Measurements from ENCODE around the gene RTN4RL1. TPM values are rescaled to one million over a fixed set of nuclear protein-coding genes. Genes with fewer than 3 reads are reported as not detected.

Gene RTN4RL1
- total and polyA plus RNA-seq, 2 of the 4 experiments (the other 2 are of a cell fraction), result under 0.01 to 0.03 TPM

DNA sequence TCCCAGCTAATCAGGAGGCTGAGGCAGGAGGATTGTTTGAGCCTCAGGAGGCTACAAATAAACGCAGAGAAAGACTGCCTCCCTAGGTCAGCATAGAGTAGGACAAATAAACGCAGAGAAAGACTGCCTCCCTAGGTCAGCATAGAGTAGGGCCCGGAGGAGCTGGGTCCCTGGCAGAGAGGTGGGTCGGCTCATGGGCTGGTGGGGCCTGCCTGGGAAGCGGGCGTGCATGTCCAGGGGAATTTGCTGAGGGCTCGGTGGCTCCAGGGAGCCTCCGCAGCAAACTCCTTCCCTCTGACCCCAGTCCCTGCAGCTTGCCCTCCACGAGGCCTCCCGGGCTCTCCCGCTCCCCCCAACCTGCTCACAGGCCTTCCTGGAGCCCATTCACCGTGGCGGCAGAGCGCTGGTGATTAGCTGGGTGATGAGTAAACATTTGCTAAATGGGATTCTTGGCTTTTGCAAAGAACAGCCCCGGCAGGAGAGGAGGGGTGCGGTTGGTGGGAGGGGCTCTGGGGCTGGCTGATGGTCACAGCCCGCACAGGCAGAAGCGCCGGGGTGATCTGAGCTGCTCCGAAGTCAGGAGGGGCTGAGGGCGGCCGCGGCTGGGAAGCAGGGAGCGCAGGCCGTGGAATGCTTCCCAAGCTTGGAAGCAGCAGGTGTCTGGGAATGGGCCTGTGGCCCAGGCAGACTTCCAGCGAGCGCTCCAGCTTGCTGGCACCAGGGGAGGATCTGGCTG lies 93.1 kb downstream of the RTN4RL1 start:
- no peaks in the 10 kb centered on the region for H3K9me3 ChIP-seq (ENCODE audit: control insufficient read depth, insufficient read depth, low read length)
- H3K79me1 ChIP-seq (ENCODE audit: low read depth in 1 of 2, low read length in 2 of 2), result no peaks in the 10 kb centered on the region
- H2AFZ ChIP-seq (replicated peaks; ENCODE audit: low read length, poor library complexity), result peak overlapping the region; percentile 77
- no peak overlapping the region for H2BK120ac ChIP-seq (ENCODE audit: low read depth, low read length)
- no peak overlapping the region for H2AK5ac ChIP-seq (ENCODE audit: low read depth, low read length)
- POLR2A ChIA-PET (ENCODE audit: unreplicated experiment), result no interaction called here
- H3K9ac ChIP-seq (ENCODE audit: low read depth, low read length), result no peak overlapping the region
- H3K27me3 ChIP-seq (ENCODE audit: control insufficient read depth, insufficient read depth, low read length), result peaks cover 42% of the 10 kb centered on the region
- no peak overlapping the region; the same call in 1 of the 2 replicates for H3K4me2 ChIP-seq (ENCODE audit: low read depth, low read length)
- CTCF ChIA-PET, result no interaction called here
- H3K36me3 ChIP-seq (ENCODE audit: control insufficient read depth, insufficient read depth, low read length), result no peaks in the 10 kb centered on the region
- WGBS, 2 experiments (ENCODE audit: extremely low coverage in 2 of 2, insufficient read length in 1 of 2), result 10% methylated on average over 15 of the region's 27 CpGs; no CpG with 5 or more reads in 1 of the 2 experiments
- H2AK9ac ChIP-seq (replicated peaks; ENCODE audit: low read depth, low read length, poor library complexity), result no peak overlapping the region
- H3K4me1 ChIP-seq (ENCODE audit: control insufficient read depth, insufficient read depth, low read length), result no peaks in the 10 kb centered on the region; the same call in 1 of the 2 replicates
- DNase-seq (peak; percentile 7), ATAC-seq (ENCODE audit: low read depth) (peak; percentile 69)
- H3K4ac ChIP-seq (ENCODE audit: low read depth, low read length), result no peak overlapping the region
- H4K8ac ChIP-seq (ENCODE audit: low read depth in 2 of 2, low read length in 2 of 2), result no peak overlapping the region
- no peak overlapping the region for H3K4me3 ChIP-seq (ENCODE audit: insufficient read depth, low read depth, low read length)
- no peak overlapping the region for H3K14ac ChIP-seq (replicated peaks; ENCODE audit: low read depth, low read length)
- no peak overlapping the region for H2BK15ac ChIP-seq (ENCODE audit: low read depth, low read length)
- no peak overlapping the region for H2BK5ac ChIP-seq (ENCODE audit: low read depth, low read length, poor library complexity, severe bottlenecking)
- no peak overlapping the region for H4K5ac ChIP-seq (ENCODE audit: low read depth, low read length)
- intact Hi-C loops (cut with micrococcal nuclease), result no loop called here
- H3K9me1 ChIP-seq (ENCODE audit: insufficient read depth, low read length), result no peaks in the 10 kb centered on the region
- no peaks in the 10 kb centered on the region for H4K20me1 ChIP-seq (ENCODE audit: insufficient read depth, low read length)
- no peak overlapping the region for H2BK20ac ChIP-seq (ENCODE audit: low read depth, low read length)
- dilution Hi-C loops (cut with HindIII; ENCODE audit: low sequenced_read_pairs, unreplicated experiment), result no loop called here
- BruUV-seq (replicated peaks), result no TSS peak
- no peak overlapping the region for H4K91ac ChIP-seq (ENCODE audit: insufficient read depth, low read depth, low read length)
- no peak overlapping the region for H3K23ac ChIP-seq (ENCODE audit: low read depth, low read length)
- no peak overlapping the region for H3K56ac ChIP-seq (ENCODE audit: extremely low read depth, insufficient read depth, low read length)
- H3K18ac ChIP-seq (ENCODE audit: low read depth, low read length), result no peak overlapping the region
- TF ChIP-seq USF2 (IDR thresholded peaks at IDR 0.05; ENCODE audit: low read depth, low read length) (no peak), BHLHE40 (IDR thresholded peaks at IDR 0.05; ENCODE audit: low read depth, low read length) (no peak), MAFK (IDR thresholded peaks at IDR 0.05; ENCODE audit: low read depth, low read length) (no peak), RAD21 (IDR thresholded peaks at IDR 0.05; ENCODE audit: low read length) (no peak), SMC3 (IDR thresholded peaks at IDR 0.05; ENCODE audit: low read depth, low read length) (no peak), CTCF (conservative IDR thresholded peaks at IDR 0.05; ENCODE audit: low read depth, low read length) (no peak)
- no peak overlapping the region for H3K27ac ChIP-seq (ENCODE audit: insufficient read depth, low read length)
- in situ Hi-C loops (cut with MboI; ENCODE audit: low sequenced_read_pairs), result no loop called here
